PFSK-1 (cell line): ENCODE data around the gene SOSTDC1.

Experiments used
- POLR2AphosphoS5 ChIP-seq: IDR thresholded peaks from 2 replicates; pipeline ENCODE4 v1.6.1; 2012; ENCODE audit warnings: low read depth, mild to moderate bottlenecking, control low read depth, low read length, moderate library complexity
- TAF1 ChIP-seq: IDR thresholded peaks from 2 replicates; pipeline ENCODE4 v1.6.1; 2012; ENCODE audit warnings: low read length, control low read depth, borderline replicate concordance; ENCODE audit not compliant: insufficient read depth
- TF ChIP-seq, protein P1 (sequence below), 2 experiments: IDR thresholded peaks; 2 replicates each; pipeline versions ENCODE4 v1.6.1 to v1.8.0; 2011 to 2012; ENCODE audit warnings: low read depth in 2 of 2, low read length in 2 of 2, control low read depth in 1 of 2, inconsistent platforms in 1 of 2, mild to moderate bottlenecking in 1 of 2, moderate library complexity in 1 of 2; ENCODE audit not compliant: insufficient read depth in 1 of 2

DNA sequence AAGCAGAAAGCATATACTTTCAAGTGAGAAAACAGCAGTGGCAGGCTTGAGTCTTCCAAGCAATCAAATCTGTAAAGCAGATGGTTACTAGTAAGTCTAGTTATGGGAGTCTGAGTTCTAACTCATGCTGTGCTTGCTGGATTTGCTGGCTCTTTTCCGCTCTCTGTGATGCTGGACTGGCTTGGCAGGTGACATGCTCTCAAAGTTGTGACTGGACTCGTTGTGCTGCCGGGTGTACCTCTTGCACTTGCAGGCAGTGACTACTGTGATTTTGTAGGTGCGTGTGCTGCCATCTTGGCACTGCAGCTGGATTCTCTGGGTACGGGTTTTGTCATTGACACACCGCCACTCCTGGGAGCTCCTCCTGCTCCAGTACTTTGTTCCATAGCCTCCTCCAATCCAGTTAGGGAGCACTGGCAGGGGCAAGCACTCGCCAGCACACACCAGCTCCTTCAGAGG lies 3.1 kb downstream of the SOSTDC1 start:
- TF ChIP-seq TAF1: no peak
- TF ChIP-seq POLR2AphosphoS5: no peak
- TF ChIP-seq, protein P1, sequence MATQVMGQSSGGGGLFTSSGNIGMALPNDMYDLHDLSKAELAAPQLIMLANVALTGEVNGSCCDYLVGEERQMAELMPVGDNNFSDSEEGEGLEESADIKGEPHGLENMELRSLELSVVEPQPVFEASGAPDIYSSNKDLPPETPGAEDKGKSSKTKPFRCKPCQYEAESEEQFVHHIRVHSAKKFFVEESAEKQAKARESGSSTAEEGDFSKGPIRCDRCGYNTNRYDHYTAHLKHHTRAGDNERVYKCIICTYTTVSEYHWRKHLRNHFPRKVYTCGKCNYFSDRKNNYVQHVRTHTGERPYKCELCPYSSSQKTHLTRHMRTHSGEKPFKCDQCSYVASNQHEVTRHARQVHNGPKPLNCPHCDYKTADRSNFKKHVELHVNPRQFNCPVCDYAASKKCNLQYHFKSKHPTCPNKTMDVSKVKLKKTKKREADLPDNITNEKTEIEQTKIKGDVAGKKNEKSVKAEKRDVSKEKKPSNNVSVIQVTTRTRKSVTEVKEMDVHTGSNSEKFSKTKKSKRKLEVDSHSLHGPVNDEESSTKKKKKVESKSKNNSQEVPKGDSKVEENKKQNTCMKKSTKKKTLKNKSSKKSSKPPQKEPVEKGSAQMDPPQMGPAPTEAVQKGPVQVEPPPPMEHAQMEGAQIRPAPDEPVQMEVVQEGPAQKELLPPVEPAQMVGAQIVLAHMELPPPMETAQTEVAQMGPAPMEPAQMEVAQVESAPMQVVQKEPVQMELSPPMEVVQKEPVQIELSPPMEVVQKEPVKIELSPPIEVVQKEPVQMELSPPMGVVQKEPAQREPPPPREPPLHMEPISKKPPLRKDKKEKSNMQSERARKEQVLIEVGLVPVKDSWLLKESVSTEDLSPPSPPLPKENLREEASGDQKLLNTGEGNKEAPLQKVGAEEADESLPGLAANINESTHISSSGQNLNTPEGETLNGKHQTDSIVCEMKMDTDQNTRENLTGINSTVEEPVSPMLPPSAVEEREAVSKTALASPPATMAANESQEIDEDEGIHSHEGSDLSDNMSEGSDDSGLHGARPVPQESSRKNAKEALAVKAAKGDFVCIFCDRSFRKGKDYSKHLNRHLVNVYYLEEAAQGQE (IDR thresholded peaks at IDR 0.05; ENCODE audit: insufficient read depth in 1 of 2, low read depth in 2 of 2, low read length in 2 of 2): no peak
